NCI-H524 (cell line): ENCODE results near the gene ALKAL2.

ENCODE experiments used
- DNase-seq, 2 experiments: peaks; one replicate each; lab custom pipeline; 2025; lab: John Stamatoyannopoulos, UW

ALKAL2 gene

GRCh38 chr2:270861-271260, 17.0 kb downstream of the ALKAL2 start:
- DNase-seq: no peak

DNA sequence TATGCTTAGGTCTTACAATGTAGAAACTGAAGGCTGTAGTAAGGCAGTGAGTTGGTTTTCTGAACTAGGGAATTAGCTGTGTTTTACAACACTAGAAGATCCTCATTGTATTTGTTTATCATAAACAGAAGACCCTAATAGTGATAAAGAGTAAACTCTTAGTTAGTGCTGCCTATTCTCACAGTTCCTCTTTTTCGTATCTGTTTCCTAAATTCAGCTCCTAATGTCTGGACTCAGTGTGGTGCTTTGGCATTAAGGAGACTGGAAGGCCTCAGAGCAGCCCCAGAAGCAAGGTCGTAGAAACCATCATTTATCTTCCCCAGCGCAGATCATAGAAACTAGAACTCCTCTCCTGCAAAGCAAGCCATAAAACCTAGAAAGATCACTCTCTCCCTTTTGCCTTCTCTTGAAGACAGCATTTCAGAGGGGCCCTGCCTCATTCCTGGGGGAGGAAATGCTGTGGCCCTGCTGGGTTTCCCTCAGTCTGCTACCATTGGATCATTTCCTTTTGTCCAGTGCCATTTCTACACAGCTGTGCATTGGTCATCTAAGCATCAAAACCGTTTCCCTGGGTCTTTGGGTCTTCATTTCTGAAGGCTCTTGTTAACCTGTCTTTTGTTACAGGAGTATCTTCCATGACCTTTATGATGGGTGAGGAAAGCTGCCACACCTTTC, 18.4 kb downstream of the ALKAL2 start:
- no peak for DNase-seq

DNA sequence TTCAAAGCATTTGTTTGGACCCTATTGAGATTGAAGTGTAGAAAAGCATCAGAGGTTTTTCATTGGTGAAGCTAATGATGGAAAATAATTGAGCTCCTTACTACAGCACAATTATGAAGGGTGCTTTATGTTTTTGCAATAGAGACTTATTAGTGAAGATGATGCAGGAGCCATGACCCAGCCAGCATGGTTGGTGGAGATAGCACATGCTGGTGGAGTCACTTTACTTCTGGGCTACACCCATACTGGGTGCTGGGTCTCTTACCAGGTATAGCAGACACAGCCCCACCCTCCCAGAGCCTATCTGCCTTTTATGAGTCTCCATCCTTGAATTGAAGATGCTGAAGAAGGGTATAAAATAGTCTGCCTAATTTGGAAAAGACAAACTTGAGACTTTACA, 19.6 kb downstream of the ALKAL2 start:
- no peak for DNase-seq

DNA sequence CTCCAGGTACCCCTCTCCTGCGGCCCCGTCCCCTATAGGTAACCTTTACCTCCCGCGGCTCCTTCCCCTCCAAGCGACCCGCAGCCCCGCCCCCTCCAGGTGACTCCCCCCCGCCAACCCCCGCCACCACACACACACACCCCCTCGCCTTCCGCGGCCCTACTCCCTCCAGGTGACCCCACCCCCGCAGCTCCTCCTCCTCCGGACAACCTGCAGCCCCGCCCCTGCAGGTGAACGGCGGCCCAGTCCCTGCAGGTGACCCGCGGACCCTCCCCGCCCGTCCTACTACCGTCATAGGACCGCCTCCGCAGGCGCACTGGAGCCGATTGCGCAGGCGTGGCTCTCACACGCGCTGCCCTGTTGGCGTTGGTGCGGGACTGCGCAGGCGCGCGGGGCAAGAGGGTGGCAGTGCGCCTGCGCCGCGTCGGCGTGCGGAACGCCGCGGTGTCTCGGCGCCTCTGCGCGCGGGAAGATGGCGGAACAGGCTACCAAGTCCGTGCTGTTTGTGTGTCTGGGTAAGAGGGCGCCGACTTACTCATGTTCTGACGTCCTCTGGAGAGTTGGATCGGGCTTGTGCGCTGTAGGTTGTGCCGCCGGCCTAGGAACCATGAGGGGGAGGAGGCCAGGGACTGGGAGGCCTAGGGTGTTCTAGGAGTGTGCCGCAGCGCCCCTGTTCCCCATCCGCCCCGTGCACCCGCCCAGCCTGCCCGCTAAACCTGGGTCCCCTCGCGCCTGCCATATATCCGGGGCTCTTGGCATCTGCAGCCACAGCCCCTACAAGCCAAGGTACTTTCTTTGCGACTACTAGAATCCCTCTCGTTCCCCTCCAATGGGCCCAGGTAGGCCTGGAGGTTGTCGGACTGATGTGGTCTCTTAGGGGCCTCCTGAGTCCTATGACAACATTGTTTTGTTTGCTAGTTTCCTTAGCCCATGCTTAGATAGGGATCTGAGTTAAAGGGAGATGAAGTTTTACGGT, 23.1 kb downstream of the ALKAL2 start, which contains the start of gene ACP1:
TSS of gene ACP1 (plus strand) at position 455 of the 976 bp plus-strand sequence. CDS start at position 473, 18 bp downstream.
- DNase-seq: peak; percentile 84 to 95

- DNase-seq: no peak
Measured at GRCh38 chr2:263774-264492, 24.0 kb downstream of the ALKAL2 start, which contains the start of gene SH3YL1. SH3YL1 (minus strand) TSS chr2:264032; CDS start chr2:263984, 48 bp downstream.

DNA sequence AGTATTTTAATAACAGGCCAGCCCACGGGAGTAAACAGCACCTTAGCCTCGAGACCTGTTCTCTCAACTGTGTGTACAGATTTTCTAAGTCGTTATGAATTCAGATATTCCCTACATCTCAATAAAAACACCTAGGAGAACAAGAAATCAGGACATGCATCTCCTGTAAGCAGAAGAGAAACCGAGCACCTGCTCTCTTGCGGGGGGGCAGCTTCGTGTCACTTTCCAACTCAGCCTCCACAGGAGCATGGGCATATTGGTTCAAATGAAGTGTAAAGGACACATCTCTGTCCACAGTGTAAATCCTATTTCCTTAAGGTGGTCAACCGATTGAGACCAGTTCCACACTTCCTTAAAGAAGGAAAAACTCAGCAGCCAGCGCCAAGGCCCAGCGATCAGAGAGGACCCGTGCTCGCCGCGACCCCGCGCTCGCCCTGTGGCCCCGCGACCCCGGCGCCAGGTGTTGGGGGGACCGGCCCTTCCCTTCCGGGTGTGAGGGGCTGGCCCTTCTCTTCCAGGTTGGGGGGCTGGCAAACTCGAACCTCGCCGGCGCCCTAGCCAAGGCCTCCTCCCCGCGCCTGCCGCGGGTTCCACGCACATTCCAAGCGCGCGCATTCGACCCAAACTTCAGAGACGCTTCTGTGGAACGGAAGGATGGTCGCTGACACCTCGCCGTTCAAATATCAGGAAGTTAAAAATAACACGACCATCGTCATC, 24.7 kb downstream of the ALKAL2 start:
- no peak for DNase-seq

DNA sequence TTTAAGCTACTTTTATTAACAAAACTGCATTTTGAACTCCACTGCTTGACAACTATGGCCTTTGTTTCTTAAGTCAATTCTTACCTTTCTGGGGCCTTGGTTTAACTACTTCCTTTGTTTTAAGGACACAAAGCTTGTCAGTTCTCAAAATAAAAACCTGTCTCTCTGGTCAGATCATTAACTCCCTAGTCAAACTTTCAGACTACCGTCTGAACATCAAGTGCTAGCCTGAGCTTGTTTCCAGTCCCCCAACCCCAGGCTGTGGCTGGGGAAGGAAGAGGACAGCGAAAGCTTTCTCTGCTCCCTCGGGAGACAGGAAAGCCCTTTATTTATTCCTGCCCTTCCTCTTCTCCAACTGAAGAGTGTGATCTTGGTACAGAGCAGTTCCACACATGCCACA, 25.8 kb downstream of the ALKAL2 start:
- DNase-seq: no peak

DNA sequence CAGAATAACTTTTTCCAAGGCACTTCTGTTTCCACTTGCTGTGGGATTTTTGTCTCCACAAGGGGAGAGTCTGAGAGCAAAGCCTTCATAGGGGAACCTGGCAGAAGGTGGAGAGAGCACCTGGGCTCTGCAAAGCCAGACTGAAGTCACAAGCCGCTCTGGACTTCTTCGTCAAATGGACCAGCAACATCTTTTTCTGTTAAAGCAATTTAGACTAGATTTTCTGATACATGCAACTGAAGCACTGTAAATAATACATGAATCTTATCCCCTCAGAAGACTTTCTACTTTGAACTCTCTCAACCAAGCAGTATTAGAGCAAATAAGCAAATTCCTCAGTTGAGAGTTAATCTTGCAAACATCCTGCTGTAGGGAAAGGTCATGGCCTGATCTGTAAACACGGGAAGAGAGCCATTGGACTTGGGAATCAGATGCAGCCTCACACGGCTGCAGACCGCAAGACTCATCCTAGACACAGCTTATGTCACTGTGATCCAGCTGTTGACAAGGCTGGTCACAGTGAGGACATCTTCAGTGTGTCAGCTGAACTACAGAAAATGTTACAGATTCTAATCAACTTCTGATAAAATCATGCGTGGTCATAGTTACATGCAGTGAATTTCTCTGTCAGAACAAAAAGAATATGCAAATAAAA, 27.3 kb downstream of the ALKAL2 start:
- no peak for DNase-seq

DNA sequence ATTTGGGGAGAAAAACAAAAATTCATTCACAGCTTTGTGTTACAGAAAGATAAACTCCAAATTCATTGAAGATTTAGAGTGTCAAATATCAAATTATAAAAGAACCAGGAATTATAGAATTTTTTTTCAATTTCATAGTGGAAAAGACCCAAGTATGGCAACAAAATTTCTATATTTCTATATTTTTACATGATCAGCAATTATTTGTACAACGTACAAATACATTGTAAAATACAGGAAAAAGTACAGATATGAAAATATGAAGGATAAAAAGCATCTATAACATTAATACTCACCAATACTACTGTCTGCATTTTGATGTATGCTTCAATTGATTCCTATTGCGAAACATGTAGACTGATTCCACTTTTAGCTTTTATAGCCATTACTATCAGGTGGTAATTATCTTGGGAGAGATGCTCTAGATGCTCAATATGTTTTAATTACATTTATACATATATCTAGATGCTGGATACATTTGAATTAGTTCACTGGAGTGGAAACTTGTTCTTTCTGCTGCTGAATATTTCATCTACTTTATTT, 28.0 kb downstream of the ALKAL2 start:
- DNase-seq: no peak

DNA sequence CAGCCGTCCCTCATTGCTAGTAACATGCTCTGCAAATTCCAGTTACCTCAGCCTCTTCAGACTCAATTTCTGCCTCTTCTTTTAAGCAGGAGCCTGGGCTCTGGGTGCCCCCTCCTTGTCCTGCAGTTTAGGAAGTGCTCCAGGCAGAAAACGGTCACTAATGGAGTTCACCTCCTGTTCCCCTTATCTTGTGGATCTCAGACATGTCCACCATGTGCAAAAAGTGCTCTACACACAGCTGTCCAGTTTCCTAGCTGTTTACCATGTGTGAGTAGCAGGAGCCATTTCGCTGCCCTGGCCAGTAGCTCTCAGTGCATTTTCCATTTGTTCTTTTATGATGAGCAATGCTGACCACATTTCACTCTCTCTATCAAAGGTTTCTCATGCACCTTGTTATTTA, 29.0 kb downstream of the ALKAL2 start:
- DNase-seq: no peak

DNA sequence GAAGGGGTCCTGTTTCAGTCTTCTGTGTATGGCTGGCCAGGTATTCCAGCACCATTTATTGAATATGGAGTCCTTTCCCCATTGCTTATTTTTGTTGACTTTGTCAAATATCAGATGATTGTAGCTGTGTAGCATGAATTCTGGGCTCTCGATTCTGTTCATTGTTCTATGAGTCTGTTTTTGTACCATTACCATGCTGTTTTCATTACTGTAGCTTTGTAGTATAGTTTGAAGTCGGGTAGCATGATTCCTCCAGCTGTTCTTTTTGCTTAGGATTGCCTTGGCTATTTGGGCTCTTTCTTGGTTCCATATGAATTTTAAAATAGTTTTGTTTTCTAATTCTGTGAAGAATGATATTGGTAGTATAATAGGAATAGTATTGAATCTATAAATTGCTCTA, 30.0 kb downstream of the ALKAL2 start:
- no peak for DNase-seq

DNA sequence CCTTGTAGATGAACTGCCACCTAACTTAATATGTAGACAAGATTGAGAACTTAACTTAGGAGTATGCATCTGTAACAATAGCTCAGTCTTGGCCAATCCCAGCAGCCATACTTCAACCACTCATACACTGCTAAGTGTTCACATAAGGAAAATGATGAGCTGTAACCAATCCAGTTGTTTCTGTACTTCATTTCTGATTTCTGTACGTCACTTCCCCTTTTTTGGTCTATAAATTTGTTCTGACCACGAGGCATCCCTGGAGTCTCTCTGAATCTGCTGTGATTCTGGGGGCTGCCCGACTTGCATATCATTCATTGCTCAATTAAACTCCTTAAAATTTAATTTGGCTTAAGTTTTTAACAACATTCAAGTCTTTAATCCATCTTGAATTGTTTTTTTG, 30.5 kb downstream of the ALKAL2 start:
- DNase-seq: no peak

- DNase-seq: no peak
Measured at GRCh38 chr2:256094-256493, 31.8 kb downstream of the ALKAL2 start.

DNA sequence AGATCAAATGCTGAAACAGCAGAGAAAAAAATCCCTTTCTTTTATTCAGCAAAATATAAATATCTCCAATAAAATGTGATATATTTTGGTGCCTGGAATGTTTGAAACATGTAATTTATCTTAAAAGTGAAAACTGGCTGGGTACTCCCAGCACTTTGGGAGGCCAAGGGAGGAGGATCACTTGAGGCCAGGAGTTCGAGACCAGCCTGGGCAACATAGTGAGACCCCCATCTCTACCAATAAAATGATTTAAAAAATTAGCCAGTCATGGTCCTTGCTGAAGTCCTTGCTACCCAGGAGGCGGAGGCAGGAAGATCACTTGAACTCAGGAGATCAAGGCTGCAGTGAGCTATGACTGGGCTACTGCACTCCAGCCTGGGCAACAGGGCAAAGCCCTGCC, 32.7 kb downstream of the ALKAL2 start:
- DNase-seq: no peak

DNA sequence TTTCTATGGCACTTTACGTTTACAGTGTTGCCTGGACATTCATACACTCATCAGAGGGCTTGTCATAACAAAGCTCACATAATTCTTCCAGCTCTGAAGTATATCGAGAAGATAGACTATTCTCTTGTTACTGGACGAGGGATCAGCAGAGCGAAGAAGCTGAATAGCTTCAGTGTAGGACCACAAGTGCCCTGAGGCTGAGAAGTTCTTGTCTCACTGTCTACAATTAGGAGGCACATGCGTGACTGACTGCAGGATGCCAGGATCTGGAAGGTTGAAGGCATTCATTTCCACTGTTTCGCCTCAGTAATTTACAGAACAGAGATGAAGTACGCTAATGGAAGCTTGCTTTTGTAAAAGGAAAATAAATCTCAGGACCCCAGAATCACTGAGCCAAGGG, 33.6 kb downstream of the ALKAL2 start:
- no peak for DNase-seq

- DNase-seq: no peak
Measured at GRCh38 chr2:253202-253638, 34.7 kb downstream of the ALKAL2 start.

DNA sequence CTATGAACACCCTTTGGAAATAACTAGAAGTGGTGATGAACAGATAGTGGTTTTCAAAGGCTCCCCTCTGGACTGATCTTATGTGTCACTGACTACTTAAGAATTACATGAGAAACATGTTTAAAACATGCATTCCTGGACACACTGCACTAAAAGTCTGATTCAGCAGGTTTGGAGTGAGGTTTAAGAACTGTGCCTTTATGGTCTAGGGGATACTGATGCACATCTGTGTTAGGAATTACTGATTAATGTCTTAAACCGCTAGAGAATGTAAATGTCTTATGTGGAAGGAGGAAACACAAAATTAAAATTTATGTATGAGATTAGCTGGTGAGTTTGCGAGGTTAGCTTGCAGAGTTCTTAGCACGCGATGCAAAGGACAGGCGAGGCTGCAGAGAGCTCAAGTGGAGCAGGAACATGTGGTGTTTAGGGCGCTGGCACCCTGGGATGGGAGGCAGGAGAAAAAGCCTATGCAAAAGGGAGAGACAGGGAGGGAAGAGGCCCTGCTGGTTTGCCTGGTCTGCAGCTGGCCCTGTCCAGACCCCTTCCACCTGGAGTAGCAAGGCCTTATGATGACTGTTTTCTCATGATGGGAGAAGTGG, 35.8 kb downstream of the ALKAL2 start:
- no peak for DNase-seq

DNA sequence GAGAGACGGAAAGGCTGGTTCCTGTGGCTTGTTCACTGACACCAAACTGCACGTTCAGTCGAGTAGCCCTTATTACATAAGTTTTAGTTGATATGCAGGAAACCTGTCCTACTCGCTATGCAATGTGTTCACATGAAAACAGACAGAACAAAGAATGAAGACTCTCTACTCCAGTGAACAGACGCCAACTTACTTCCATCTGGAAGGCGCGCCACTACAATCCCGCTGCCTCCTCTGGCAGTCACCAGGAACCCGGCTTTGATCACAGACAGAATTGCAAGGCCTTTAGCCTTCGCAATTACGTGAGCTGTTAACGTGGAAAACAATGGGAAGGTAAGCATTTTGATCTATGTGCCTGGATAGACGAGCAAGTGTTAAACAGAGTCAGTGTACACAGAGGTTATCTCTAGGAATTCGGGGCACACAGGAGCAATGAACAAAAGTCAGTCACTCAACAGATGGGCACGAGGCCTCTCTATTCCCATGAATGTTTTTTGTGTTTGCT, 38.3 kb downstream of the ALKAL2 start:
- no peak for DNase-seq

DNA sequence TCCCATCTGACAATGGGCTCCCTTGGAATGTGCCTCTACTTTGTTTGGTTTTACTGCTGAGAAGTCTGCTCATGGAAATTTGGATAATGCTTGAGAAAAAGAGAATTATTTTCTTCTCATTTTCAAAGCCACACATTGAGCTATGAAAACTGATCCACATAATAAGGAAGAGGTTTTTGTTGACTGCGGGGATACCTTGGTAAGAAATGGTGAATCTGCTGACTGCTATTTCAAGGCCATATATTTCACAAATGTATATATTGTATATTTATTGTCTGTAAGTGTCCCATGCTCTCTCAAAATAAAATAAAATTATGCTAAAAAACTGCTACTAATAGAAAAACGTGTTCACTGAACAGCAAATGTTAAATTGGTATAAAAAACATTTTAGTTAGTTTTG, 39.2 kb downstream of the ALKAL2 start:
- DNase-seq: no peak

GRCh38 chr2:246489-247144, 41.3 kb downstream of the ALKAL2 start:
- peak; percentile 3 to 41 for DNase-seq
